Measurements from ENCODE around the gene AGPAT4. TPM values are rescaled to one million over a fixed set of nuclear protein-coding genes. Genes with fewer than 3 reads are reported as not detected.

Gene AGPAT4
- total and polyA plus RNA-seq, 2 donors (not counting 3 experiments of a cell fraction or from before 2014, with no cell fraction given): 10.2 to 15.2 TPM

GRCh38 chr6:161109366-161109765, 164.5 kb downstream of the AGPAT4 start:
- Histone ChIP-seq H3K9me3 (replicated peaks; ENCODE audit: control insufficient read depth, insufficient read depth, low read length) (no peaks in the 10 kb centered on the region), H3K36me3 (ENCODE audit: control insufficient read depth in 2 of 2, extremely low read depth in 1 of 2, insufficient read depth in 2 of 2, low read length in 2 of 2) (peaks cover 18 to 26% of the 10 kb centered on the region in 2 experiments), H3K9me1 (replicated peaks; ENCODE audit: control insufficient read depth, extremely low read depth, insufficient read depth, low read length) (no peaks in the 10 kb centered on the region), H3K27me3 (ENCODE audit: control insufficient read depth in 2 of 2, insufficient read depth in 2 of 2, low read length in 2 of 2) (no peaks in the 10 kb centered on the region), H3K79me2 (ENCODE audit: control insufficient read depth, insufficient read depth, low read length) (no peaks in the 10 kb centered on the region), H3K4me3 (replicated peaks in 1 of 3; ENCODE audit: insufficient read depth in 1 of 3, low read depth in 1 of 3, low read length in 3 of 3) (no peak overlapping the region), H3K4me2 (ENCODE audit: insufficient read depth, low read length) (no peak overlapping the region), H3K9ac (replicated peaks; ENCODE audit: extremely low read depth, insufficient read depth, low read length) (no peak overlapping the region), H3K4me1 (ENCODE audit: control insufficient read depth, extremely low read depth, insufficient read depth, low read length) (no peaks in the 10 kb centered on the region), H2AFZ (ENCODE audit: low read depth, low read length) (no peak overlapping the region), H3K27ac (ENCODE audit: insufficient read depth, low read depth, low read length) (no peak overlapping the region), H4K20me1 (replicated peaks; ENCODE audit: control insufficient read depth, extremely low read depth, insufficient read depth, low read length) (no peaks in the 10 kb centered on the region)
- DNase-seq (ENCODE audit: low read depth, low spot score) (no peak), FAIRE-seq (no peak)
- no TSS peak for BruUV-seq (replicated peaks)
- intact Hi-C loops (cut with micrococcal nuclease) (no loop called here), dilution Hi-C loops (cut with MboI; ENCODE audit: extremely low pct_ligation_motif_present, low sequenced_read_pairs) (no loop called here)
- ChIA-PET CTCF (interaction anchor here (1.4 kb wide), 1 partner anchor 12 kb away, joined by 3 read pairs; no protein-coding TSS in a partner anchor), POLR2A (no interaction called here)
- TF ChIP-seq, protein P1, sequence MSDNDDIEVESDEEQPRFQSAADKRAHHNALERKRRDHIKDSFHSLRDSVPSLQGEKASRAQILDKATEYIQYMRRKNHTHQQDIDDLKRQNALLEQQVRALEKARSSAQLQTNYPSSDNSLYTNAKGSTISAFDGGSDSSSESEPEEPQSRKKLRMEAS (IDR thresholded peaks at IDR 0.05; ENCODE audit: insufficient read depth, insufficient read length): no peak
- TF ChIP-seq POLR2AphosphoS5 (IDR thresholded peaks at IDR 0.05; ENCODE audit: insufficient read depth, low read depth, low read length) (no peak), FOS (IDR thresholded peaks at IDR 0.05; ENCODE audit: borderline replicate concordance, insufficient read depth, low read length) (no peak), EZH2 (IDR thresholded peaks at IDR 0.05; ENCODE audit: borderline replicate concordance, low read depth, low read length, severe bottlenecking) (no peak), GATA2 (IDR thresholded peaks at IDR 0.05; ENCODE audit: insufficient read depth, insufficient read length, low read depth, low read length) (no peak), MYC (IDR thresholded peaks at IDR 0.05; ENCODE audit: low read depth, low read length) (no peak), POLR2A (IDR thresholded peaks at IDR 0.05; ENCODE audit: low read depth, low read length) (no peak), JUN (IDR thresholded peaks at IDR 0.05; ENCODE audit: borderline replicate concordance, insufficient read depth, insufficient read length, low read depth) (no peak)
- TF ChIP-seq, protein P2, sequence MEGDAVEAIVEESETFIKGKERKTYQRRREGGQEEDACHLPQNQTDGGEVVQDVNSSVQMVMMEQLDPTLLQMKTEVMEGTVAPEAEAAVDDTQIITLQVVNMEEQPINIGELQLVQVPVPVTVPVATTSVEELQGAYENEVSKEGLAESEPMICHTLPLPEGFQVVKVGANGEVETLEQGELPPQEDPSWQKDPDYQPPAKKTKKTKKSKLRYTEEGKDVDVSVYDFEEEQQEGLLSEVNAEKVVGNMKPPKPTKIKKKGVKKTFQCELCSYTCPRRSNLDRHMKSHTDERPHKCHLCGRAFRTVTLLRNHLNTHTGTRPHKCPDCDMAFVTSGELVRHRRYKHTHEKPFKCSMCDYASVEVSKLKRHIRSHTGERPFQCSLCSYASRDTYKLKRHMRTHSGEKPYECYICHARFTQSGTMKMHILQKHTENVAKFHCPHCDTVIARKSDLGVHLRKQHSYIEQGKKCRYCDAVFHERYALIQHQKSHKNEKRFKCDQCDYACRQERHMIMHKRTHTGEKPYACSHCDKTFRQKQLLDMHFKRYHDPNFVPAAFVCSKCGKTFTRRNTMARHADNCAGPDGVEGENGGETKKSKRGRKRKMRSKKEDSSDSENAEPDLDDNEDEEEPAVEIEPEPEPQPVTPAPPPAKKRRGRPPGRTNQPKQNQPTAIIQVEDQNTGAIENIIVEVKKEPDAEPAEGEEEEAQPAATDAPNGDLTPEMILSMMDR (IDR thresholded peaks at IDR 0.05; ENCODE audit: extremely low read depth in 1 of 2, insufficient read depth in 1 of 2, low read depth in 1 of 2, low read length in 2 of 2): no peak
